ENCODE measurements around the gene ORAI3. TPM values are rescaled to one million over a fixed set of nuclear protein-coding genes. Genes with fewer than 3 reads are reported as not detected.

ORAI3 gene
- total and polyA plus RNA-seq, 2 of the 13 experiments (the other 11 are each of a cell fraction or from before 2014, with no cell fraction given): 11.4 to 32.0 TPM

DNA sequence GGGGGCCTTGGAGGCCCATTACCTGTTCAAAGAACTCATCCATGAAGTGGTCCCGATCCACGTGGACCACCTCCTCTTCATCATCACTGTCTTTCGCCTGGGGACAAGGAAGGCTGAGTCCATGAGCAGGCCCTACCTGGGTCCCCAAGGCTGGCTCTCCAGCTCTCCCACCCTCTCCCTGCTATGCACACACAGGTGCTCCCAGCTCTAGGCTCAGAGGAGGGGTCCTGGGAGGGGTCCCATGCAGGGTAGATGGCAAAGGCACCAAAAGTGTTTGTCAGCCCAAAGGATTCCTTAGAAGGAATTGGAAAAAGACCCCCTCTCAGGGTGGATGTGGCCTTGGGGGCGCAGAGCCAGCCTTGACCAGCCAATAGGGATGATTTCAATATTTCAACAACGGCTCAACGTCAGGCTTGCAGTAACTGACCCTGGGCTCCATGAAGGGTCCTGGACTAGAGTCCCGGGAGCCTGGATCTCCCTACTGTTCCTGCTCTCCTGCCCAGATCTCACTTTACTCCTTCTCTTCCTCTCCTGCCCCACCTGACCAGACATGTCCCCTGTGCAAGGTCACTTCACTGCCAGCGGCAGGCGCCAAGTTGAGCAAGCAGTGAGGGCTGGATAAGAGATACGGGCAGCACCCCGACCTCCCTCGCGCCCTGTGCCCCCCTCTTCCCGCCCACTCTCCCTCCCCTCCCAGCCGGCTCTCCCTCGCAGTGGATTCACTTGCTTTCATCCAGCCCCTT, 52.8 kb downstream of the ORAI3 start (continued):
- peak; percentile 79; the same call in 1 of the 2 replicates for TF ChIP-seq ZNF430 (CRISPR knock-in tag; IDR thresholded peaks at IDR 0.05)
- no peak for TF ChIP-seq ZNF724P (CRISPR knock-in tag; IDR thresholded peaks at IDR 0.05; ENCODE audit: borderline replicate concordance)
- TF ChIP-seq HDAC2 (CRISPR knock-in tag; IDR thresholded peaks at IDR 0.05): peak; percentile 66; the same call in 1 of the 2 replicates
- TF ChIP-seq ZNF746 (CRISPR knock-in tag; IDR thresholded peaks at IDR 0.05): peak; percentile 93; the same call in 1 of the 2 replicates
- TF ChIP-seq SAFB2 (CRISPR knock-in tag; IDR thresholded peaks at IDR 0.05; ENCODE audit: borderline replicate concordance, low read depth): 0 out of 2 replicates have a peak, but pooled peaks have one; percentile 70
- peak; percentile 84; the same call in 1 of the 2 replicates for TF ChIP-seq ZNF251 (CRISPR knock-in tag; IDR thresholded peaks at IDR 0.05)
- 0 out of 2 replicates have a peak, but pooled peaks have one; percentile 10 for TF ChIP-seq ZNF510 (CRISPR knock-in tag; IDR thresholded peaks at IDR 0.05; ENCODE audit: low read depth)
- TF ChIP-seq, protein P1, sequence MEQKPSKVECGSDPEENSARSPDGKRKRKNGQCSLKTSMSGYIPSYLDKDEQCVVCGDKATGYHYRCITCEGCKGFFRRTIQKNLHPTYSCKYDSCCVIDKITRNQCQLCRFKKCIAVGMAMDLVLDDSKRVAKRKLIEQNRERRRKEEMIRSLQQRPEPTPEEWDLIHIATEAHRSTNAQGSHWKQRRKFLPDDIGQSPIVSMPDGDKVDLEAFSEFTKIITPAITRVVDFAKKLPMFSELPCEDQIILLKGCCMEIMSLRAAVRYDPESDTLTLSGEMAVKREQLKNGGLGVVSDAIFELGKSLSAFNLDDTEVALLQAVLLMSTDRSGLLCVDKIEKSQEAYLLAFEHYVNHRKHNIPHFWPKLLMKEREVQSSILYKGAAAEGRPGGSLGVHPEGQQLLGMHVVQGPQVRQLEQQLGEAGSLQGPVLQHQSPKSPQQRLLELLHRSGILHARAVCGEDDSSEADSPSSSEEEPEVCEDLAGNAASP (CRISPR knock-in tag; IDR thresholded peaks at IDR 0.05; ENCODE audit: borderline replicate concordance): 0 out of 2 replicates have a peak, but pooled peaks have one; percentile 55
- peak; percentile 33; the same call in 1 of the 2 replicates for TF ChIP-seq ZFX (CRISPR knock-in tag; IDR thresholded peaks at IDR 0.05; ENCODE audit: low read depth)
- TF ChIP-seq PHF5A (CRISPR knock-in tag; IDR thresholded peaks at IDR 0.05; ENCODE audit: low read depth, unreplicated experiment): peak; percentile 60
- TF ChIP-seq ZNF3 (CRISPR knock-in tag; IDR thresholded peaks at IDR 0.05): no peak
- TF ChIP-seq PATZ1 (CRISPR knock-in tag; IDR thresholded peaks at IDR 0.05): peak; percentile 71
- peak; percentile 72 for TF ChIP-seq ZNF547 (CRISPR knock-in tag; IDR thresholded peaks at IDR 0.05)
- TF ChIP-seq DMAP1 (CRISPR knock-in tag; IDR thresholded peaks at IDR 0.05): no peak; the same call in 1 of the 2 replicates
- TF ChIP-seq HINFP (CRISPR knock-in tag; IDR thresholded peaks at IDR 0.05; ENCODE audit: low read depth): peak; percentile 40; the same call in 1 of the 2 replicates
- no peak for TF ChIP-seq ZNF367 (CRISPR knock-in tag; IDR thresholded peaks at IDR 0.05; ENCODE audit: borderline replicate concordance)
- peak; percentile 22 for TF ChIP-seq ZNF883 (CRISPR knock-in tag; IDR thresholded peaks at IDR 0.05; ENCODE audit: not compliant biosample characterization)
- 0 out of 2 replicates have a peak, but pooled peaks have one; percentile 69 for TF ChIP-seq ZBTB39 (CRISPR knock-in tag; IDR thresholded peaks at IDR 0.05)
- TF ChIP-seq TFDP2 (CRISPR knock-in tag; IDR thresholded peaks at IDR 0.05): peak; percentile 62; the same call in 1 of the 2 replicates
- TF ChIP-seq NFKBIZ (CRISPR knock-in tag; IDR thresholded peaks at IDR 0.05): no peak
- peak; percentile 48; the same call in 1 of the 2 replicates for TF ChIP-seq SPEN (CRISPR knock-in tag; IDR thresholded peaks at IDR 0.05; ENCODE audit: low read depth)
